Activated CD4-positive, alpha-beta T cell treated with anti-CD3 and anti-CD28 coated beads, Interleukin-2, amount 10 ng/mL, durations not matched to agents 7 days and 5 days (primary cell): ENCODE results near the gene GABRD. TPM values are rescaled to one million over a fixed set of nuclear protein-coding genes. Genes with fewer than 3 reads are reported as not detected.

Experiments
- CTCF ChIA-PET: fragments of 350-600 bp; sonication (Branson Sonifier 250); formaldehyde crosslinking; loops from one replicate; lab custom pipeline; 2021; ENCODE audit warnings: antibody characterized with exemption; lab: Charles Lee
- POLR2A ChIA-PET: fragments of 350-600 bp; sonication (Branson Sonifier 250); formaldehyde crosslinking; loops from one replicate; lab custom pipeline; 2021; ENCODE audit warnings: antibody characterized with exemption; lab: Charles Lee
- DNase-seq: peaks from one replicate; pipeline ENCODE4 v3.0.0-alpha.2; 2020
- H3K27ac Mint-ChIP-seq: one replicate; pipeline ENCODE4 v1.8.0; 2021; ENCODE audit warnings: mild to moderate bottlenecking, moderate library complexity, mixed read lengths
- H3K27me3 Mint-ChIP-seq: one replicate; pipeline ENCODE4 v1.8.0; 2021; ENCODE audit warnings: mixed read lengths
- H3K36me3 Mint-ChIP-seq: one replicate; pipeline ENCODE4 v1.8.0; 2021; ENCODE audit warnings: low read depth, mixed read lengths
- H3K4me1 Mint-ChIP-seq: one replicate; pipeline ENCODE4 v1.8.0; 2021; ENCODE audit warnings: mixed read lengths
- H3K4me3 Mint-ChIP-seq: one replicate; pipeline ENCODE4 v1.8.0; 2021; ENCODE audit warnings: mild to moderate bottlenecking, moderate library complexity, mixed read lengths
- H3K9me3 Mint-ChIP-seq: one replicate; pipeline ENCODE4 v1.8.0; 2021; ENCODE audit warnings: mixed read lengths
- total RNA-seq, 2 experiments: library from RNA; stranded (reverse); gene quantifications; one replicate each; pipeline ENCODE4 v1.2.3, GENCODE V29; 2021

Gene GABRD
- total RNA-seq, 2 experiments from 2014 or later = not detected

- POLR2A ChIA-PET = no interaction called here
- no peaks in the 10 kb centered on the region for H3K9me3 Mint-ChIP-seq
- H3K4me1 Mint-ChIP-seq = no peaks in the 10 kb centered on the region
- H3K36me3 Mint-ChIP-seq = no peaks in the 10 kb centered on the region
- no peak overlapping the region for H3K4me3 Mint-ChIP-seq
- CTCF ChIA-PET = interaction anchor here (0.8 kb wide), 1 partner anchor 17 kb away, joined by 3 read pairs; no protein-coding TSS in a partner anchor
- DNase-seq = no peak
- H3K27me3 Mint-ChIP-seq = no peaks in the 10 kb centered on the region
- no peak overlapping the region for H3K27ac Mint-ChIP-seq
Measured at GRCh38 chr1:2038229-2038628, 19.1 kb downstream of the GABRD start.

GRCh38 chr1:2039251-2039650 is 20.1 kb downstream of the GABRD start:
- H3K4me3 Mint-ChIP-seq = no peak overlapping the region
- H3K27ac Mint-ChIP-seq = no peak overlapping the region
- H3K9me3 Mint-ChIP-seq = no peaks in the 10 kb centered on the region
- ChIA-PET POLR2A (no interaction called here), CTCF (no interaction called here)
- peaks cover 2% of the 10 kb centered on the region for H3K4me1 Mint-ChIP-seq
- no peaks in the 10 kb centered on the region for H3K27me3 Mint-ChIP-seq
- no peaks in the 10 kb centered on the region for H3K36me3 Mint-ChIP-seq
- DNase-seq = no peak

- no peak for DNase-seq
- Mint-ChIP-seq H3K27ac (no peak overlapping the region), H3K4me1 (peaks cover 11% of the 10 kb centered on the region), H3K36me3 (no peaks in the 10 kb centered on the region), H3K27me3 (peaks cover 5% of the 10 kb centered on the region), H3K4me3 (no peak overlapping the region), H3K9me3 (no peaks in the 10 kb centered on the region)
- POLR2A ChIA-PET = no interaction called here
- CTCF ChIA-PET = interaction anchor here (0.8 kb wide), 1 partner anchor 75 kb away, joined by 3 read pairs; no protein-coding TSS in a partner anchor
Measured at GRCh38 chr1:2041305-2041704, 22.2 kb downstream of the GABRD start.

- Mint-ChIP-seq H3K4me1 (peaks cover 11% of the 10 kb centered on the region), H3K27me3 (peaks cover 5% of the 10 kb centered on the region), H3K4me3 (no peak overlapping the region), H3K27ac (no peak overlapping the region), H3K9me3 (no peaks in the 10 kb centered on the region), H3K36me3 (no peaks in the 10 kb centered on the region)
- ChIA-PET CTCF (interaction anchor here (0.6 kb wide), 1 partner anchor 252 kb away, joined by 3 read pairs; no protein-coding TSS in a partner anchor), POLR2A (no interaction called here)
- DNase-seq = no peak
Measured at GRCh38 chr1:2041887-2042286, 22.7 kb downstream of the GABRD start.

GRCh38 chr1:2042830-2043773 is 24.0 kb downstream of the GABRD start:
- H3K4me1 Mint-ChIP-seq = peaks cover 11% of the 10 kb centered on the region
- H3K27me3 Mint-ChIP-seq = peaks cover 5% of the 10 kb centered on the region
- no peaks in the 10 kb centered on the region for H3K36me3 Mint-ChIP-seq
- no peak overlapping the region for H3K4me3 Mint-ChIP-seq
- H3K27ac Mint-ChIP-seq = no peak overlapping the region
- POLR2A ChIA-PET = no interaction called here
- CTCF ChIA-PET = interaction anchor here (0.6 to 2.6 kb wide), 7 partner anchors 10 to 251 kb away, joined by 3 to 20 read pairs (median 8); partner anchors contain the start of gene CFAP74
- H3K9me3 Mint-ChIP-seq = no peaks in the 10 kb centered on the region
- no peak for DNase-seq

- no peak overlapping the region for H3K4me3 Mint-ChIP-seq
- no peaks in the 10 kb centered on the region for H3K36me3 Mint-ChIP-seq
- ChIA-PET CTCF (interaction anchor here (0.9 to 2.6 kb wide), 12 partner anchors 8 to 135 kb away, joined by 3 to 20 read pairs (median 6); partner anchors contain the start of gene CFAP74), POLR2A (no interaction called here)
- DNase-seq = no peak
- H3K4me1 Mint-ChIP-seq = peaks cover 11% of the 10 kb centered on the region
- no peaks in the 10 kb centered on the region for H3K9me3 Mint-ChIP-seq
- peaks cover 11% of the 10 kb centered on the region for H3K27me3 Mint-ChIP-seq
- H3K27ac Mint-ChIP-seq = peak overlapping the region; percentile 61
Measured at GRCh38 chr1:2043886-2044285, 24.7 kb downstream of the GABRD start.

GRCh38 chr1:2044510-2045319 is 25.6 kb downstream of the GABRD start:
- Mint-ChIP-seq H3K9me3 (no peaks in the 10 kb centered on the region), H3K4me1 (peaks cover 17% of the 10 kb centered on the region), H3K27me3 (peaks cover 18% of the 10 kb centered on the region), H3K36me3 (no peaks in the 10 kb centered on the region), H3K4me3 (no peak overlapping the region), H3K27ac (no peak overlapping the region)
- DNase-seq = peak; percentile 71
- ChIA-PET CTCF (interaction anchor here (0.5 to 2.6 kb wide), 21 partner anchors 9 to 198 kb away, joined by 3 to 20 read pairs (median 4); partner anchors contain the start of genes CFAP74 and GABRD), POLR2A (no interaction called here)

GRCh38 chr1:2045468-2046173 is 26.5 kb downstream of the GABRD start:
- POLR2A ChIA-PET = no interaction called here

GRCh38 chr1:2046174-2046917 is 27.2 kb downstream of the GABRD start:
- H3K27me3 Mint-ChIP-seq = peaks cover 18% of the 10 kb centered on the region
- ChIA-PET POLR2A (no interaction called here), CTCF (interaction anchor here (0.8 to 2.6 kb wide), 4 partner anchors 10 to 17 kb away, joined by 3 to 17 read pairs (median 3); no protein-coding TSS in a partner anchor)
- no peak overlapping the region for H3K27ac Mint-ChIP-seq
- H3K4me3 Mint-ChIP-seq = no peak overlapping the region
- no peaks in the 10 kb centered on the region for H3K36me3 Mint-ChIP-seq
- H3K4me1 Mint-ChIP-seq = peaks cover 17% of the 10 kb centered on the region
- no peaks in the 10 kb centered on the region for H3K9me3 Mint-ChIP-seq
- DNase-seq = peak; percentile 41

More at GRCh38 chr1:2045468-2046173, 26.5 kb downstream of the GABRD start:
- no peak for DNase-seq
- no peak overlapping the region for H3K4me3 Mint-ChIP-seq
- H3K9me3 Mint-ChIP-seq = no peaks in the 10 kb centered on the region
- no peak overlapping the region for H3K27ac Mint-ChIP-seq
- H3K36me3 Mint-ChIP-seq = no peaks in the 10 kb centered on the region
- H3K4me1 Mint-ChIP-seq = peaks cover 17% of the 10 kb centered on the region
- peaks cover 18% of the 10 kb centered on the region for H3K27me3 Mint-ChIP-seq
- CTCF ChIA-PET = interaction anchor here (0.6 to 2.6 kb wide), 15 partner anchors 13 to 199 kb away, joined by 3 to 20 read pairs (median 5); partner anchors contain the start of gene GABRD

GRCh38 chr1:2046953-2047748 is 28.0 kb downstream of the GABRD start:
- ChIA-PET POLR2A (no interaction called here), CTCF (interaction anchor here (0.8 to 1.0 kb wide), 2 partner anchors 9 to 12 kb away, joined by 3 read pairs; no protein-coding TSS in a partner anchor)
- no peaks in the 10 kb centered on the region for H3K9me3 Mint-ChIP-seq
- no peak overlapping the region for H3K4me3 Mint-ChIP-seq
- peaks cover 18% of the 10 kb centered on the region for H3K27me3 Mint-ChIP-seq
- no peak for DNase-seq
- no peak overlapping the region for H3K27ac Mint-ChIP-seq
- peaks cover 17% of the 10 kb centered on the region for H3K4me1 Mint-ChIP-seq
- H3K36me3 Mint-ChIP-seq = no peaks in the 10 kb centered on the region
